ENCODE measurements around the gene TH.

Gene TH

GRCh38 chr11:2169626-2170570 lies 1.7 kb downstream of the TH start:
- H3K27ac Mint-ChIP-seq: no peak overlapping the region
- H3K27me3 Mint-ChIP-seq: peaks cover 46% of the 10 kb centered on the region
- no peaks in the 10 kb centered on the region for H3K4me1 Mint-ChIP-seq (ENCODE audit: low read depth)
- intact Hi-C loops (cut with micrococcal nuclease): no loop called here
- no peaks in the 10 kb centered on the region for H3K9me3 Mint-ChIP-seq
- H3K4me3 Mint-ChIP-seq: no peak overlapping the region
- H3K36me3 Mint-ChIP-seq (ENCODE audit: low read depth): no peaks in the 10 kb centered on the region

- Mint-ChIP-seq H3K27me3 (peaks cover 48% of the 10 kb centered on the region), H3K9me3 (no peaks in the 10 kb centered on the region), H3K4me1 (ENCODE audit: low read depth) (no peaks in the 10 kb centered on the region), H3K4me3 (no peak overlapping the region), H3K27ac (no peak overlapping the region), H3K36me3 (ENCODE audit: low read depth) (no peaks in the 10 kb centered on the region)
- intact Hi-C loops (cut with micrococcal nuclease): no loop called here
Observed at GRCh38 chr11:2169005-2169378, 2.6 kb downstream of the TH start.

- peaks cover 51% of the 10 kb centered on the region for H3K27me3 Mint-ChIP-seq
- intact Hi-C loops (cut with micrococcal nuclease): no loop called here
- H3K4me1 Mint-ChIP-seq (ENCODE audit: low read depth): no peaks in the 10 kb centered on the region
- H3K36me3 Mint-ChIP-seq (ENCODE audit: low read depth): no peaks in the 10 kb centered on the region
- no peaks in the 10 kb centered on the region for H3K9me3 Mint-ChIP-seq
- H3K27ac Mint-ChIP-seq: no peak overlapping the region
- H3K4me3 Mint-ChIP-seq: no peak overlapping the region
Observed at GRCh38 chr11:2168286-2169004, 3.2 kb downstream of the TH start.

- no peak overlapping the region for H3K27ac Mint-ChIP-seq
- H3K4me3 Mint-ChIP-seq: no peak overlapping the region
- no peaks in the 10 kb centered on the region for H3K36me3 Mint-ChIP-seq (ENCODE audit: low read depth)
- H3K9me3 Mint-ChIP-seq: no peaks in the 10 kb centered on the region
- H3K27me3 Mint-ChIP-seq: peaks cover 52% of the 10 kb centered on the region
- intact Hi-C loops (cut with micrococcal nuclease): no loop called here
- H3K4me1 Mint-ChIP-seq (ENCODE audit: low read depth): no peaks in the 10 kb centered on the region
Observed at GRCh38 chr11:2167141-2168045, 4.2 kb downstream of the TH start.

- H3K4me3 Mint-ChIP-seq: no peak overlapping the region
- H3K9me3 Mint-ChIP-seq: no peaks in the 10 kb centered on the region
- no peaks in the 10 kb centered on the region for H3K4me1 Mint-ChIP-seq (ENCODE audit: low read depth)
- intact Hi-C loops (cut with micrococcal nuclease): no loop called here
- H3K27ac Mint-ChIP-seq: no peak overlapping the region
- no peaks in the 10 kb centered on the region for H3K36me3 Mint-ChIP-seq (ENCODE audit: low read depth)
- H3K27me3 Mint-ChIP-seq: peaks cover 49% of the 10 kb centered on the region
Observed at GRCh38 chr11:2166091-2166851, 5.3 kb downstream of the TH start.

- H3K4me3 Mint-ChIP-seq: no peak overlapping the region
- no peaks in the 10 kb centered on the region for H3K9me3 Mint-ChIP-seq
- no peak overlapping the region for H3K27ac Mint-ChIP-seq
- intact Hi-C loops (cut with micrococcal nuclease): no loop called here
- H3K27me3 Mint-ChIP-seq: peaks cover 49% of the 10 kb centered on the region
- H3K36me3 Mint-ChIP-seq (ENCODE audit: low read depth): no peaks in the 10 kb centered on the region
- H3K4me1 Mint-ChIP-seq (ENCODE audit: low read depth): no peaks in the 10 kb centered on the region
Observed at GRCh38 chr11:2165571-2165970, 6.0 kb downstream of the TH start.

- Mint-ChIP-seq H3K36me3 (ENCODE audit: low read depth) (no peaks in the 10 kb centered on the region), H3K4me3 (no peak overlapping the region), H3K9me3 (no peaks in the 10 kb centered on the region), H3K27me3 (peaks cover 46% of the 10 kb centered on the region), H3K27ac (no peak overlapping the region), H3K4me1 (ENCODE audit: low read depth) (no peaks in the 10 kb centered on the region)
- intact Hi-C loops (cut with micrococcal nuclease): no loop called here
Observed at GRCh38 chr11:2164861-2165555, 6.6 kb downstream of the TH start.

GRCh38 chr11:2164081-2164480 lies 7.5 kb downstream of the TH start:
- H3K9me3 Mint-ChIP-seq: no peaks in the 10 kb centered on the region
- no peak overlapping the region for H3K4me3 Mint-ChIP-seq
- peaks cover 44% of the 10 kb centered on the region for H3K27me3 Mint-ChIP-seq
- intact Hi-C loops (cut with micrococcal nuclease): no loop called here
- H3K27ac Mint-ChIP-seq: no peak overlapping the region
- no peaks in the 10 kb centered on the region for H3K36me3 Mint-ChIP-seq (ENCODE audit: low read depth)
- no peaks in the 10 kb centered on the region for H3K4me1 Mint-ChIP-seq (ENCODE audit: low read depth)

- Mint-ChIP-seq H3K9me3 (no peaks in the 10 kb centered on the region), H3K36me3 (ENCODE audit: low read depth) (no peaks in the 10 kb centered on the region), H3K4me3 (no peak overlapping the region), H3K4me1 (ENCODE audit: low read depth) (no peaks in the 10 kb centered on the region), H3K27me3 (peaks cover 43% of the 10 kb centered on the region), H3K27ac (no peak overlapping the region)
- intact Hi-C loops (cut with micrococcal nuclease): no loop called here
Observed at GRCh38 chr11:2163428-2163978, 8.1 kb downstream of the TH start.

GRCh38 chr11:2160736-2161259 lies 10.8 kb downstream of the TH start, which contains the start of gene INS:
Gene INS (minus strand): TSS chr11:2161209. CDS start chr11:2160971, 238 bp downstream.
- H3K36me3 Mint-ChIP-seq (ENCODE audit: low read depth): no peaks in the 10 kb centered on the region
- no peak within 1 kb of the TSS for H3K4me3 Mint-ChIP-seq
- H3K4me1 Mint-ChIP-seq (ENCODE audit: low read depth): no peaks in the 10 kb centered on the region
- H3K9me3 Mint-ChIP-seq: no peaks in the 10 kb centered on the region
- no peak within 1 kb of the TSS for H3K27ac Mint-ChIP-seq
- H3K27me3 Mint-ChIP-seq: peaks cover 26% of the 10 kb centered on the region
- intact Hi-C loops (cut with micrococcal nuclease): no loop called here

GRCh38 chr11:2159536-2160413 lies 11.8 kb downstream of the TH start:
- H3K4me1 Mint-ChIP-seq (ENCODE audit: low read depth): no peaks in the 10 kb centered on the region
- intact Hi-C loops (cut with micrococcal nuclease): loop anchor here (10.0 kb wide), 1 partner anchor 505 kb away; no protein-coding TSS in a partner anchor
- peaks cover 23% of the 10 kb centered on the region for H3K27me3 Mint-ChIP-seq
- H3K27ac Mint-ChIP-seq: no peak overlapping the region
- H3K4me3 Mint-ChIP-seq: no peak overlapping the region
- no peaks in the 10 kb centered on the region for H3K36me3 Mint-ChIP-seq (ENCODE audit: low read depth)
- no peaks in the 10 kb centered on the region for H3K9me3 Mint-ChIP-seq

All from dendritic cell treated with granulocyte-macrophage colony-stimulating factor and Interleukin-4, amounts not matched to agents 40 ng/mL and 50 ng/mL, for 4 days (primary cell).